ENCODE measurements around the gene LRRC75A.

LRRC75A gene

DNA sequence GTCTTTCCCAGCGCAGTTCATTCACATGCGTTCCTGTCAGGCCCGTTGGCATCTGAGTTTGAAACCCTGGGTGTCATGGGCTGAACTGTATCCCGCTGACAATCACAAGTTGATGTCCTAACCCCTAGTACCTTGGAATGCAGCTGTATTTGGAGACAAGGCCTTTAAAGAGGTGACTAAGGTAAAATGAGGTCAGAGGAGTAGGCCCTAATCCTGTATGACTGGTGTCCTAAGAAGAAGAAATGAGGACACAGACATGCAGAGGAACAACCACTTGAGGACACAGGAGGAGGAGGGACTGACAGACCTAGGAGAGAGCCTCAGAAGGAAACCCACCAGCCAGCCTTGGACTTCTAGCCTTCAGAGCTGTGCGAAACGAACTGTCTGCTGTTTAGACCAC lies 43.5 kb downstream of the LRRC75A start:
- no peak for DNase-seq (ENCODE audit: low spot score)
- in situ Hi-C loops (cut with MboI; ENCODE audit: low sequenced_read_pairs, unreplicated experiment) = no loop called here

DNA sequence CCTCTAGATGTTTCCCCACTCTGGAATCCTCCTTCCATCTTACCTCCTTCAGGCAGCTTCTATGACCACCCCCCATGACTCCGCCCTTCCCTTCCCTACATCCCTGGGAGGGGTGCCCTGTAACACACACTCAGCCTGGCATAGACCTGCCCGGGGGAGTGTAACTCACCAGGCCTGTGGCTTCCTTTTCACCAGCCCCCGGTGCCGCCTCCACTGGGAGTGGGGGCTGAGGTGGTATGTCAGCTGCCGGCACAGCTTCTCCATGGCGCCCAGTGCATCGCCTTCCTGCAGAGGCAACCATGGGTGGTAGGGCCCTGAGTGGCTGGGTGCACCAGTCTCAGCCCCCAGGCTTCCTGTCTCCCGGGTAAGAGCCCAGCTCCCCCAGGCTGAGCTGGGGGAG lies 44.3 kb downstream of the LRRC75A start:
- no peak for DNase-seq (ENCODE audit: low spot score)
- TF ChIP-seq, protein P1, sequence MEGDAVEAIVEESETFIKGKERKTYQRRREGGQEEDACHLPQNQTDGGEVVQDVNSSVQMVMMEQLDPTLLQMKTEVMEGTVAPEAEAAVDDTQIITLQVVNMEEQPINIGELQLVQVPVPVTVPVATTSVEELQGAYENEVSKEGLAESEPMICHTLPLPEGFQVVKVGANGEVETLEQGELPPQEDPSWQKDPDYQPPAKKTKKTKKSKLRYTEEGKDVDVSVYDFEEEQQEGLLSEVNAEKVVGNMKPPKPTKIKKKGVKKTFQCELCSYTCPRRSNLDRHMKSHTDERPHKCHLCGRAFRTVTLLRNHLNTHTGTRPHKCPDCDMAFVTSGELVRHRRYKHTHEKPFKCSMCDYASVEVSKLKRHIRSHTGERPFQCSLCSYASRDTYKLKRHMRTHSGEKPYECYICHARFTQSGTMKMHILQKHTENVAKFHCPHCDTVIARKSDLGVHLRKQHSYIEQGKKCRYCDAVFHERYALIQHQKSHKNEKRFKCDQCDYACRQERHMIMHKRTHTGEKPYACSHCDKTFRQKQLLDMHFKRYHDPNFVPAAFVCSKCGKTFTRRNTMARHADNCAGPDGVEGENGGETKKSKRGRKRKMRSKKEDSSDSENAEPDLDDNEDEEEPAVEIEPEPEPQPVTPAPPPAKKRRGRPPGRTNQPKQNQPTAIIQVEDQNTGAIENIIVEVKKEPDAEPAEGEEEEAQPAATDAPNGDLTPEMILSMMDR (IDR thresholded peaks at IDR 0.05; ENCODE audit: borderline replicate concordance, control extremely low read depth, extremely low read depth, insufficient read depth, missing control alignments) = no peak
- in situ Hi-C loops (cut with MboI; ENCODE audit: low sequenced_read_pairs, unreplicated experiment) = no loop called here

More for the DNA sequence above, 43.5 kb downstream of the LRRC75A start:
- TF ChIP-seq, protein P1 (IDR thresholded peaks at IDR 0.05; ENCODE audit: borderline replicate concordance, control extremely low read depth, extremely low read depth, insufficient read depth, missing control alignments) = no peak

DNA sequence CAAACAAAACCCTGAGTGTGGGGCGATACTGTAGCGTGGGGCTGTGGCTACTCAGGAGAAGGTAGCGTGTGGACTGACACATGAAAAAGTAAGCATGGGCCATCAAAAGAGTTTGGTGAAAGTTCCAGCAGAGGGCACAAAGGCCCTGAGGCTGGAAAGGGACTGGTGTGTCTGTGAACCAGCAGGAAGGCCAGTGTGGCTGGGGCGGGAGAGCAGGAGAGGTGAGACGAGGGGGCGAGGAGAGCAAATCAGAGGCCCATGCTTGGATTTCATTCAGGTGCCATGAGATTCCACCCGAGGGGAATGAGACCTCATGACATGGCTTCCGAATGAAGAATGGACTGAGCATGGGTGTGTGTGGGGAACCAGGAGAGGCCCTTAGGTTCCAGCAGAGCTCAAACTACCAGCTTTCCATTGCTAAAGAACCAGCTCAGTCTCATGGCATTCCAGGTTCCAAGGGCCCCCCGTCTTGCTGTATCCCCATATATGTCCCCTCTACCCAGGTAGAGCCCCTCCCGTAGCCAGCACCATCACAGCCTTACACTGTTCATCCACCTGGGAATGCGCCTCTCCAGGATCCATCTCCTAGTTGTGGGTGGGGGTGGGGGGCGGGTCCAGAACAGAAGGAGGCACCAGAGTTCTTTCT lies 45.5 kb downstream of the LRRC75A start:
- TF ChIP-seq, protein P1 (IDR thresholded peaks at IDR 0.05; ENCODE audit: borderline replicate concordance, control extremely low read depth, extremely low read depth, insufficient read depth, missing control alignments) = no peak
- no peak for DNase-seq (ENCODE audit: low spot score)
- in situ Hi-C loops (cut with MboI; ENCODE audit: low sequenced_read_pairs, unreplicated experiment) = no loop called here

DNA sequence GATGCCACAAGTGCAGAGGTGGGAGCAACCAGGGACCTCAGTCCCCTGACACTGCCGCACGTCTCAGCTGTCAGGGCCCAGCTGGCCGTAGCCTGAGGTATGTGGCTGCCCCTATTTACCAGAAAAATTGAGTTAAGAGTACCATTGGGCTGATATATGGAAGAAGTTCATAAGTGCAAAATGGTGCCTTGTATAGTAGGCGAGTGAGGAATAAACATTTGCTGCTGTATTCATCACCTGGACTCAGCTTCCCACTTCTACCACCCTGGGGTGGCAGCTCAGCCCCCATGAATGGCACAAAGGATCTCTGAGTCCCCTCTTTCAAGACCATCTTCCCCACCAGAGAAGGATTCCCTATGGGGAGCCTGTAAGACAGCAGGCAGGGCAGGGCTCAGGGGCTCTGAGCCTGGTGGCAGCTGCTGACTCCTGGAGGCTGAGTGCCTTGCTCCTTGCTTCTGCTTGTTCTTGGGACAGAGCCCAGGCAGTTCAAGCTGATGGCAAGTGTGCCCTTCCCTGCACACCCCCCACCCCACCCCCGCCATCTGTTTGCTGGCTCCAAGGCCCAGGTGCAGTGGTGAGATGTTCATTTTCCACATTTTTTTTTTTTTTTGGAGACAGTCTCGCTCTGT lies 47.6 kb downstream of the LRRC75A start:
- TF ChIP-seq, protein P1 (IDR thresholded peaks at IDR 0.05; ENCODE audit: borderline replicate concordance, control extremely low read depth, extremely low read depth, insufficient read depth, missing control alignments) = no peak
- DNase-seq (ENCODE audit: low spot score) = no peak
- in situ Hi-C loops (cut with MboI; ENCODE audit: low sequenced_read_pairs, unreplicated experiment) = no loop called here

DNA sequence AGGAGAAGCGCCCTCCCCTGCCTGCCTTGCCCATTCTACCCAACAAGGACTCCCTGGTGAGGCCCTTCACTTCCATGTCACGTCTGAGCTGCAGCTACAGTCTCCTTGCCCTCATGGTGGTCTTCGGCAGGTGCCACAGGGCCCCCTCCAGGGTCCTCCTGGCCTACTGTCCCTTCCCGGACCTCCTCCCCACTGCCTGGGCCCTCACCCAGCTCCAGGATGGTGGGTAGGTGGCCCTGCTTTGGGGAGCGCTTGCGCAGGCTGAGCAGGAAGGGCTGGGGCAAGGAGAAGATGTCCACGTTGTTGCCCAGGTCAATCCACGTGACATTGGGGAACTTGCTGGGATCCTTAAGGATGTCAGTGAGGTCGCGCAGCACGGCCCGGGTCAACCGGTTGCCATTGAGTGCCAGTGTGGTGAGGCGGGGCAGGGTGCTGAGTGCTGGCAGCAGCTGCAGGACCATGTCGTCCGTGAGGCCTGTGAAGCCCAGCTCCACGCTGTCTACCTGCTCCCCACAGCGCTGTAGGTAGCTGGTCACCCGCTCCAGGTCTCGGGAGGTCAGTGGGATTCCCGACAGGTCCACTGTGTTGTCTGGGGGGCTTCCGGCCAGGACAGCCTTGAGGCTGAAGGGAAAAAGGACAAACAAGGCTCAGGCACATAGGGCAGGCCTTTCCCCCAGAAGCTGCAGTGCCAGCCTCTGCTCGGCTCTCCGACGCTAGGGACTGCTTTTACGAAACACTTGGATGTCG lies 48.3 kb downstream of the LRRC75A start:
- TF ChIP-seq, protein P1 (IDR thresholded peaks at IDR 0.05; ENCODE audit: borderline replicate concordance, control extremely low read depth, extremely low read depth, insufficient read depth, missing control alignments) = no peak
- no peak for DNase-seq (ENCODE audit: low spot score)
- in situ Hi-C loops (cut with MboI; ENCODE audit: low sequenced_read_pairs, unreplicated experiment) = no loop called here

DNA sequence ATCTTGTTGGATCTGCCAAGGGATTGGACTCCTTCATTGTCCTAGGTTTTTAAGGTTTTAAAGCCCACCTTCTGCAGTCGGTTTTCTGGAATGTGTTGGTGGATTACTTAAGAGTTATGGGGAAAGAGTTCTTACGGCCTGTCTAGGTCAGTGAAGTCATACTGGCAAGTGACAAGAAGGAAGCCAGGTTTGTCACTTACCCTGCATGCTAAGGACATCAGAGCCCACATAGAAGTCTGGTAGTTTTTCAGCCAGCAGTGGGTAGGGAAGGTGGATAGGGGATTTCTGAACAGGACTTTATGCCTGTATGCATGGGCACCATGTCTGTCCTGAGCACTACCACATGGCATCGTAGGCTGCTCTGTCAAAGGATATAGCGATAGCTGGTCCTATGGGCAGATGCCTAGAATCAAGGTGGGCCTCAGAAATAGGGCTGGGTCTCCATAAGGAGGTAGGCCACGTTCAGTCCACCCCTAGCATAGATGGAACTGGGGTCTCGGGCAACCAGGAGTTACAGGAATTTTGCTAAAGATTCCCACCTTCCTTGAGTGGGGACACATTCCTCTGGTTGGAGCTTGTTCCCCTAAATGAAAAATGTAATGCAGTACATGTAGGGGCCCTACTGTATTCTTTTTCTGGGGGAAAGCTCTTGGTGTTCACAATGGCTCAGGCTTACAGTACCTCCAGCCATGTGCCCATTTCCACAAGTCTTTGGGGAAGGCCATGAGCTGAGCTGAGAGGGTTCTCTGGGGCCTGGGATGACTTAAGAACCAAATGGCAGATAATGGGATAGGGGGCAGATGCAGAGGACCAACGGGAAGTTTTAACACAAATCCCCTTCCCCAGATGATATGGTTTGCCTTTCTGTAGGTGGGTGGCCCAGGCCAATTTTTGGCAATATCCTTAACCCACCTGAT lies 49.1 kb downstream of the LRRC75A start:
- TF ChIP-seq, protein P1 (IDR thresholded peaks at IDR 0.05; ENCODE audit: borderline replicate concordance, control extremely low read depth, extremely low read depth, insufficient read depth, missing control alignments) = no peak
- DNase-seq (ENCODE audit: low spot score) = no peak
- in situ Hi-C loops (cut with MboI; ENCODE audit: low sequenced_read_pairs, unreplicated experiment) = no loop called here

All from GM13976 (cell line).